Measurements from ENCODE around the gene PIK3R3. TPM values are rescaled to one million over a fixed set of nuclear protein-coding genes. Genes with fewer than 3 reads are reported as not detected.

PIK3R3 gene
- total RNA-seq, 3 donors from 2014 or later: 17.9 to 80.3 (median 46.8) TPM

DNA sequence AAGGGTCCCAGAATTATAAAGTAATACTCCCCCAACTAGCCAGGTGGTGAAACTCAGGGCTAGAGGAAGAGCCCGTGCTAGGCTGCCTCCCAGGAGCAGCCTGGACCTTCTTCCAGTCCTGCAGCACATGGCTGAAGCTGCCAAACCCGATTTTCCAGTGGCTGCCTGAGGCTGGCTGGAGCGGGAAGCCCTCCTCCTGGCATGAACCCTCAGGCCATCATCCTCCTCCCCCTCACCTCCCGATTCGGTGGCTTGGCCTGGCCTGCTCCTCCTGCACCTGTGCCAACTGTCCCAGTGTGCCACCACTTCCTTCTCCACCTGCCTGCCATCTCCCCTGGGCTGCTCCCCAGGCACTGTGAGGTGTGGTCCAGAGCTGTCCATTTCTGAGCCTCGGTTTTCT lies 39.4 kb upstream of the PIK3R3 start:
- no peaks in the 10 kb centered on the region for H3K27me3 ChIP-seq
- H3K9me3 ChIP-seq: no peaks in the 10 kb centered on the region
- peaks cover 7 to 22% of the 10 kb centered on the region in 2 donors for H3K4me1 ChIP-seq
- H3K27ac ChIP-seq: peak overlapping the region; percentile 83 to 93
- peak; percentile 85 to 90 for DNase-seq (ENCODE audit: low spot score in 2 of 2)
- intact Hi-C loops (cut with DNase I; ENCODE audit: low total_unique reads): no loop called here
- H3K4me3 ChIP-seq: peak overlapping the region in 2 of 3 donors; percentile 2 to 3
- H3K36me3 ChIP-seq: no peaks in the 10 kb centered on the region
- TF ChIP-seq POLR2A (IDR thresholded peaks at IDR 0.05): no peak
- TF ChIP-seq POLR2AphosphoS5 (IDR thresholded peaks at IDR 0.05): peak; percentile 63 to 81 (median 74)

DNA sequence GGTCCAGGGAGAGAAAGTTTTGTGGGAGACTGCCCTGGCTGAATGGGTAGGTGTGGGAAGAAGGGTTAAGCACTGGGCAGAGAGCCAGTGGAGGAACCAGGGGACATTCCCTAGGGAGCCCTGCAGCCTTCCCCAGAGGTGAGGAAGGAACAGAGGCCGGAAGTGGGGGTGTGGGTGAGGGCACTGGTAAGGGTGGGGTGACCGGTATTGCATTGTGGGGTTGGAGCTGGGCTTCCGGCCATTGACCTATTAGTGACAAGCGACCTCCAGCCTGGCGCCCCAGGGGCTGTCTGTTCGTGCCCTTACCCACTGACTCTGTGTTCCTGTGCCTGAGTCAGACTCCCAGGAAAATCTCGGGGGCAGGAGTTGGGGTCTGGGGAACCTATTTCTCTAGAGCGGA lies 38.9 kb upstream of the PIK3R3 start:
- Histone ChIP-seq H3K9me3 (no peaks in the 10 kb centered on the region), H3K4me3 (peak overlapping the region in 2 of 3 donors; percentile 2 to 3), H3K27ac (peak overlapping the region; percentile 83 to 93), H3K36me3 (no peaks in the 10 kb centered on the region), H3K4me1 (peaks cover 7 to 22% of the 10 kb centered on the region in 2 donors), H3K27me3 (no peaks in the 10 kb centered on the region)
- TF ChIP-seq POLR2A (IDR thresholded peaks at IDR 0.05) (no peak), POLR2AphosphoS5 (IDR thresholded peaks at IDR 0.05) (peak in 1 of 3 donors; percentile 29)
- TF ChIP-seq, protein P1, sequence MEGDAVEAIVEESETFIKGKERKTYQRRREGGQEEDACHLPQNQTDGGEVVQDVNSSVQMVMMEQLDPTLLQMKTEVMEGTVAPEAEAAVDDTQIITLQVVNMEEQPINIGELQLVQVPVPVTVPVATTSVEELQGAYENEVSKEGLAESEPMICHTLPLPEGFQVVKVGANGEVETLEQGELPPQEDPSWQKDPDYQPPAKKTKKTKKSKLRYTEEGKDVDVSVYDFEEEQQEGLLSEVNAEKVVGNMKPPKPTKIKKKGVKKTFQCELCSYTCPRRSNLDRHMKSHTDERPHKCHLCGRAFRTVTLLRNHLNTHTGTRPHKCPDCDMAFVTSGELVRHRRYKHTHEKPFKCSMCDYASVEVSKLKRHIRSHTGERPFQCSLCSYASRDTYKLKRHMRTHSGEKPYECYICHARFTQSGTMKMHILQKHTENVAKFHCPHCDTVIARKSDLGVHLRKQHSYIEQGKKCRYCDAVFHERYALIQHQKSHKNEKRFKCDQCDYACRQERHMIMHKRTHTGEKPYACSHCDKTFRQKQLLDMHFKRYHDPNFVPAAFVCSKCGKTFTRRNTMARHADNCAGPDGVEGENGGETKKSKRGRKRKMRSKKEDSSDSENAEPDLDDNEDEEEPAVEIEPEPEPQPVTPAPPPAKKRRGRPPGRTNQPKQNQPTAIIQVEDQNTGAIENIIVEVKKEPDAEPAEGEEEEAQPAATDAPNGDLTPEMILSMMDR (IDR thresholded peaks at IDR 0.05): no peak
- intact Hi-C loops (cut with DNase I; ENCODE audit: low total_unique reads): no loop called here
- DNase-seq (ENCODE audit: low spot score in 2 of 2): no peak

DNA sequence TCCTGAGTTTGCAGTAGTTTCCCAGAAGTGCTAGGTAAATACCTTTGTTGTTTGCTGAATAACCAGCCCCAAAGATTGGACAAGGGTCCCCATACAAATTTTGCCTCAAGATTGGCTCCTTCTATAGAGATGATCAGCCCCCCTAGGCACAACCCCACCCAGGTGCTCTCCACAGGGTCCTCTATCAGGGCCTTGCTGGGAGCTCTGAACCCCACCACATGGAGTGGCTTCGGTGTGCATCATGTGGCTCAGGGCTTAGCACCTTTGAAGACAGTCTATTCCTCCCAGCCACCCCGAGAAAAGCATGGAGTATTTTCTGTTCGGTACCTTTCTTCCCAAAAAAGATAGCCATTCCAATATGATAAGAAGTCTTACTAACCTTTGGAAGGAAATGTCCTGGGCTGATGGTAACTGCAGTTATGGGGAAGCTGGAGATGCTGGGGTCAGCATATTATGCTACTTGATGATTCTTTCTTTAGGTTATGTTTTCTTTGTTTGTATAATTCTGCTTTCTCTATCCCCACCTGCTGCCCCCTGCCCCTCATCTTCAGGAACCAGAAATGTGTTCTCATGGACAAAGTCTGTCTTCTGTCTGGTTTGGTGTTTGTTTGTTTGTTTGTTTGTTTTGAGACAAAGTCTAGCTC lies 37.5 kb upstream of the PIK3R3 start:
- peak overlapping the region in 1 of 2 donors; percentile 93 for H3K27ac ChIP-seq
- no peak for DNase-seq (ENCODE audit: low spot score in 2 of 2)
- intact Hi-C loops (cut with DNase I; ENCODE audit: low total_unique reads): no loop called here
- H3K27me3 ChIP-seq: no peaks in the 10 kb centered on the region
- no peaks in the 10 kb centered on the region for H3K9me3 ChIP-seq
- H3K36me3 ChIP-seq: no peaks in the 10 kb centered on the region
- peaks cover 6 to 22% of the 10 kb centered on the region in 2 donors for H3K4me1 ChIP-seq
- no peak overlapping the region for H3K4me3 ChIP-seq
- TF ChIP-seq, protein P1 (IDR thresholded peaks at IDR 0.05): no peak
- TF ChIP-seq POLR2A (IDR thresholded peaks at IDR 0.05) (no peak), POLR2AphosphoS5 (IDR thresholded peaks at IDR 0.05) (no peak)

DNA sequence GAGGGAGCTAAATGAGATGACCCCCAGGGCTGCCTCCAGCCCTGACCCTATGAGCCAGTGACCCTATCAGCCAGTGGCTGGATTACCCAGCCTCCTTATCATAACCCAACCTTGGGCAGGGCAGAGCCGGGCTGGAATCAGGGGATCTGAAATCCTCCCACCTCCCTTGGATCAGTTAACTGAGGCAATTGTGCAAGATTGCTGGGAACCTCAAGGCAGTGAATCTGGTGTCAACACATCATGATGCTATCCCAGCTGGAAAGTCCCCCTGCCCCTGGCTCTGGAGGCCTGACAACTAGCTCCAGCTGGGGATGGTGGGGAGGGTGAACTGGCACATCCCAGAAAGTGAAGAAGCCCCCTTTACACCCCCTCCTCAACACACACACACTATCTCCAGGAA lies 36.0 kb upstream of the PIK3R3 start:
- peaks cover 4 to 15% of the 10 kb centered on the region in 2 donors for H3K4me1 ChIP-seq
- H3K36me3 ChIP-seq: no peaks in the 10 kb centered on the region
- no peak overlapping the region for H3K4me3 ChIP-seq
- intact Hi-C loops (cut with DNase I; ENCODE audit: low total_unique reads): no loop called here
- TF ChIP-seq POLR2AphosphoS5 (IDR thresholded peaks at IDR 0.05) (no peak), POLR2A (IDR thresholded peaks at IDR 0.05) (no peak)
- TF ChIP-seq, protein P1 (IDR thresholded peaks at IDR 0.05): no peak
- peak overlapping the region; percentile 21 to 93 for H3K27ac ChIP-seq
- H3K9me3 ChIP-seq: no peaks in the 10 kb centered on the region
- no peak for DNase-seq (ENCODE audit: low spot score in 2 of 2)
- H3K27me3 ChIP-seq: no peaks in the 10 kb centered on the region

DNA sequence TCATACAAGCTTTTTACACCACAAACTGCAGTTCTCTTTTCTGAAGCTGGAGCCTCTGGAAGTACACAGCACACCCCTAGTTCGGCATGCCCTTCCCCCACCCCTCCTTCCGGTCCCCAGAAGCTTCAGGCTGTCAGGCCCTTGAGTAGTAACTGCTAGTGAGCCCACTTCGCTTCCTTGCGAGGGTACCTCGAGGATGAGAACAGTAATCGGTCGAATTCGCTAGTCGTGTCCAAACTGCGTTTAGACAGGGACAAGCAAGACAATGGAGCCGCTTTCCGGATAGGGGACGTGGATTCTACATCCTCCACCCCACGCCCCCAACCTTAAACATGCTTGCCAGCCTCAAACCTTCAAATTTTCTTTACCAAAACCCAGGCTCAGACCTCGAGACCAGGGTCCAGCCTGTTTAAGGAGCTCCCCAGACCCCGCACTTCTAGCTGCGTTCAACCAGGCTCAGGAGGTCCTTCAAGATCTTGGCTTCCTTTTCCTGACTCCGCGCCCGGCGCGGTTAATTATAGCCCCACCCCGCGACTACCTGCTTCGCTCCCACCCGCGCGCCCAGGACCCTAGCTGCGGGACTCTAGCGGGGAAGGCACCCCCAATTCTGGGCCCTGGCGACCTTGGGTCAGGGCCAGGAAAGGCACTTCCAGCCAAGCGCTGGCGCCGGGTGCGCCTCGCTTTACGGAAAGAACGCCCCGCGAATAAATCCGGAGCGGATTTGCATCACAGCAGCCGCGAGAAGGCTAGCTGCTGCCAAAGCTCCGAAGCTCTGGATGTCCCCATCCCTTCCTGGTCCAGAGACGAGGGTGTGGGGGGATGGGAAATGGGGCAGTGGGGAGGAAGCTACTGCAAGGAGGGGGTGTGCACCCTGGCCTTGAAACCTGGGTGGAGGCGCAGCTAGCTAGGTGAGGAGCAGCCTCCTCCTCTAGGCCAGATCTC lies 34.4 kb upstream of the PIK3R3 start:
- Histone ChIP-seq H3K27me3 (no peaks in the 10 kb centered on the region), H3K27ac (peak overlapping the region; percentile 81 to 84), H3K36me3 (no peaks in the 10 kb centered on the region), H3K4me3 (peak overlapping the region; percentile 35 to 68 (median 54)), H3K9me3 (no peaks in the 10 kb centered on the region), H3K4me1 (peaks cover 3 to 4% of the 10 kb centered on the region in 2 donors)
- intact Hi-C loops (cut with DNase I; ENCODE audit: low total_unique reads): no loop called here
- DNase-seq (ENCODE audit: low spot score in 2 of 2): no peak
- TF ChIP-seq POLR2AphosphoS5 (IDR thresholded peaks at IDR 0.05): peak in 1 of 3 donors; percentile 33
- TF ChIP-seq, protein P1 (IDR thresholded peaks at IDR 0.05): no peak
- TF ChIP-seq POLR2A (IDR thresholded peaks at IDR 0.05): no peak
